Heart left ventricle (tissue), 16 donors: Measurements from ENCODE around the gene DOCK4. TPM values are rescaled to one million over a fixed set of nuclear protein-coding genes. Genes with fewer than 3 reads are reported as not detected.

Experiments
- ATAC-seq, 4 donors: fragments of 200-7000 bp; cut with Tn5 transposase; one replicate each; pipeline ENCODE4 v1.9.1; 2020 to 2022; ENCODE audit warnings: moderate library complexity in 4 of 4, mild to moderate bottlenecking in 3 of 4, moderate number of reproducible peaks in 1 of 4
- DNase-seq, 5 donors: peaks; one replicate each; pipeline ENCODE4 v3.0.0-alpha.2; 2020
- H3K27ac ChIP-seq, 12 donors: fragments of 200-600 bp; sonication (generic) in 4 of 12; one replicate each; pipeline versions ENCODE4 v1.5.0 to v1.8.0; 2016 to 2022; ENCODE audit warnings: mild to moderate bottlenecking in 2 of 12
- H3K27me3 ChIP-seq, 9 donors: fragments of 200-600 bp; sonication (generic) in 2 of 9; one replicate each; pipeline versions ENCODE4 v1.5.1 to v1.8.0; 2016 to 2022; ENCODE audit warnings: mild to moderate bottlenecking in 3 of 9
- H3K36me3 ChIP-seq, 9 donors: fragments of 200-600 bp; sonication (generic) in 2 of 9; one replicate each; pipeline versions ENCODE4 v1.5.0 to v1.8.0; 2018 to 2022; ENCODE audit warnings: mild to moderate bottlenecking in 2 of 9
- H3K4me1 ChIP-seq, 12 donors: fragments of 200-600 bp; sonication (generic) in 4 of 12; one replicate each; pipeline versions ENCODE4 v1.5.0 to v1.8.0; 2016 to 2022; ENCODE audit warnings: mild to moderate bottlenecking in 3 of 12
- H3K4me3 ChIP-seq, 12 donors: fragments of 200-600 bp; sonication (generic) in 4 of 12; one replicate each; pipeline versions ENCODE4 v1.5.0 to v1.8.0; 2017 to 2022; ENCODE audit warnings: mild to moderate bottlenecking in 9 of 12, moderate library complexity in 4 of 12
- H3K9me3 ChIP-seq, 12 donors: fragments of 200-600 bp; sonication (generic) in 4 of 12; one replicate each; pipeline versions ENCODE4 v1.5.0 to v1.8.0; 2016 to 2022; ENCODE audit warnings: mild to moderate bottlenecking in 1 of 12
- POLR2A ChIP-seq, 2 donors: fragments of 450-650 bp; IDR thresholded peaks; one replicate each; pipeline ENCODE4 v1.6.1; 2017; ENCODE audit warnings: antibody characterized with exemption in 2 of 2, mild to moderate bottlenecking in 2 of 2, moderate library complexity in 2 of 2
- WGBS, 4 donors: extraction: QIAGEN DNeasy Blood & Tissue Kit in 2 of 4; methylation state at CpG; one replicate each; pipeline versions ENCODE4 v1.1.5 to v1.1.7; 2013 to 2018; 5-methylcytosine and 5-hydroxymethylcytosine counted together
- intact Hi-C, 10 donors: fragments of 100-400 bp; cut with DNase I; formaldehyde crosslinking; loops; one replicate each; pipeline versions ENCODE4 v1.11.1 to v1.14.2; 2022
- polyA plus RNA-seq, 2 donors: library from polyadenylated mRNA; stranded (reverse); fragments of 200-250 nt; gene quantifications; one replicate each; pipeline ENCODE4 v1.2.3, GENCODE V29; 2013
- total RNA-seq, 9 donors: library from RNA; depleted of rRNA in 2 of 9; stranded (reverse); fragments of >200 nt in 2 of 9; fragmentation: NEBNext Ultra II Directional in 3 of 9; extraction: Animal tissue kit (Norgen Biotek cat#: 25700) in 3 of 9; gene quantifications; one replicate each; pipeline versions ENCODE4 v1.1.0 to v1.2.4, GENCODE V29; 2016 to 2023
- TF ChIP-seq, protein P1 (sequence below), 12 donors: fragments of 200-600 bp; sonication (generic) in 4 of 12; IDR thresholded peaks; one replicate each; pipeline versions ENCODE4 v1.5.0 to v1.8.0; 2018 to 2022; ENCODE audit warnings: antibody characterized with exemption in 12 of 12, mild to moderate bottlenecking in 5 of 12
- donor health status: ischemic (EF 13 %, LVEDD 7.1; RV severe dilation, severe dysfunction).
- donor health status: healthy with polysubstance abuse.
- donor health status: DM: no; HTN: yes; CAD: no.
- donor health status: DM: no; HTN: no; CAD: no.
- donor health status: ischemic (EF 25% LVEDD 6.9; RV normal size, moderate dysfunction).
- donor health status: ischemic (EF 25% LVEDD 5.7; RV mildly dilated, moderate dysfunction).
- donor health status: healthy.
- donor health status: DM: yes; HTN: yes; CAD: no.
- donor health status: ischemic (EF 35%, LVEDD 5.7; RV mildly dilated, moderate dysfunction).
- donor health status: nonischemic (EF 11% LVEDD 7.7; RV severe dilation, severe dysfunction).
- donor health status: DM: yes; HTN: yes; CAD: no.
- donor health status: PGD.
- donor health status: ischemic (EF 29% LVEDD 5.4; RV normal size, mild dysfunction).
- donor health status: nonischemic (EF 23%, LVEDD 6.1; RV moderate dilation, normal function).

The DOCK4 gene
- total and polyA plus RNA-seq, 11 donors, result 5.1 to 40.8 (median 13.1) TPM

GRCh38 chr7:112080441-112080840, 125.8 kb downstream of the DOCK4 start:
- 59 to 65% (median 62%) methylated on average over 5 of the region's 5 CpGs for WGBS, 4 donors
- Histone ChIP-seq H3K4me1 (peaks cover 0 to 68% (median 22%) of the 10 kb centered on the region in 12 donors), H3K9me3 (no peaks in the 10 kb centered on the region), H3K36me3 (no peaks in the 10 kb centered on the region), H3K27me3 (no peaks in the 10 kb centered on the region), H3K4me3 (peak overlapping the region in 2 of 12 donors; percentile 3 to 14), H3K27ac (peak overlapping the region in 9 of 12 donors; percentile 11 to 94 (median 41))
- peak; percentile 61 to 83 (median 73) for ATAC-seq
- TF ChIP-seq POLR2A (IDR thresholded peaks at IDR 0.05), result no peak
- TF ChIP-seq, protein P1, sequence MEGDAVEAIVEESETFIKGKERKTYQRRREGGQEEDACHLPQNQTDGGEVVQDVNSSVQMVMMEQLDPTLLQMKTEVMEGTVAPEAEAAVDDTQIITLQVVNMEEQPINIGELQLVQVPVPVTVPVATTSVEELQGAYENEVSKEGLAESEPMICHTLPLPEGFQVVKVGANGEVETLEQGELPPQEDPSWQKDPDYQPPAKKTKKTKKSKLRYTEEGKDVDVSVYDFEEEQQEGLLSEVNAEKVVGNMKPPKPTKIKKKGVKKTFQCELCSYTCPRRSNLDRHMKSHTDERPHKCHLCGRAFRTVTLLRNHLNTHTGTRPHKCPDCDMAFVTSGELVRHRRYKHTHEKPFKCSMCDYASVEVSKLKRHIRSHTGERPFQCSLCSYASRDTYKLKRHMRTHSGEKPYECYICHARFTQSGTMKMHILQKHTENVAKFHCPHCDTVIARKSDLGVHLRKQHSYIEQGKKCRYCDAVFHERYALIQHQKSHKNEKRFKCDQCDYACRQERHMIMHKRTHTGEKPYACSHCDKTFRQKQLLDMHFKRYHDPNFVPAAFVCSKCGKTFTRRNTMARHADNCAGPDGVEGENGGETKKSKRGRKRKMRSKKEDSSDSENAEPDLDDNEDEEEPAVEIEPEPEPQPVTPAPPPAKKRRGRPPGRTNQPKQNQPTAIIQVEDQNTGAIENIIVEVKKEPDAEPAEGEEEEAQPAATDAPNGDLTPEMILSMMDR (IDR thresholded peaks at IDR 0.05), result no peak
- intact Hi-C loops, result loop anchor here in 3 of 10 donors (10.0 kb wide), 1 partner anchor 124 kb away; the partner anchor contains the start of genes DOCK4 (in 3 of the 3) and ZNF277 (in 3 of the 3)
- no peak for DNase-seq

DNA sequence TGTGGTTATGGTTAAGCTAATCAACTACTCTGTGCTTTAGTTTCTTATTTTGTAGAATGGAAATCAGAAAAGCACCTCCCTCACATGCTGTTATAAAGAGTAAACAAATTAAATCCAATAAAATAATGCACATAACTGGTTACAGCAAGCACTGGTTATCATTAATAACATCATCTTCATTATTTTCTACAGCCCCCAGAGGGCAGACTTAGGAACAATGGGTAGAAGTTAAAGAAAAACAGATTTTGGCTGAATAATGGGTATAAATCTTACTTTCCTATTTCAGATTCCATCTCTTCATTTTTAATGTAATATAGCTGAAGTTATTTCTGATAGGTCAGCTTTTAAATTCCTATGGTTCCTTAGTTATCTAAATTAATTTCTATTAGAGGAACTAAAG, 126.5 kb downstream of the DOCK4 start:
- no peaks in the 10 kb centered on the region for H3K36me3 ChIP-seq
- no peak overlapping the region for H3K4me3 ChIP-seq
- H3K4me1 ChIP-seq, result peaks cover 0 to 61% (median 17%) of the 10 kb centered on the region in 12 donors
- H3K9me3 ChIP-seq, result peaks cover 0 to 7% (median 0%) of the 10 kb centered on the region in 12 donors
- H3K27me3 ChIP-seq, result no peaks in the 10 kb centered on the region
- intact Hi-C loops, result loop anchor here in 5 of 10 donors (10.0 kb wide), 1 partner anchor 125 kb away; the partner anchor contains the start of genes DOCK4 (in 5 of the 5) and ZNF277 (in 5 of the 5)
- no peak for ATAC-seq
- no peak for TF ChIP-seq POLR2A (IDR thresholded peaks at IDR 0.05)
- TF ChIP-seq, protein P1 (IDR thresholded peaks at IDR 0.05), result peak in 5 of 12 donors; percentile 7 to 36 (median 17)
- no peak for DNase-seq
- H3K27ac ChIP-seq, result peak overlapping the region in 2 of 12 donors; percentile 9 to 94

DNA sequence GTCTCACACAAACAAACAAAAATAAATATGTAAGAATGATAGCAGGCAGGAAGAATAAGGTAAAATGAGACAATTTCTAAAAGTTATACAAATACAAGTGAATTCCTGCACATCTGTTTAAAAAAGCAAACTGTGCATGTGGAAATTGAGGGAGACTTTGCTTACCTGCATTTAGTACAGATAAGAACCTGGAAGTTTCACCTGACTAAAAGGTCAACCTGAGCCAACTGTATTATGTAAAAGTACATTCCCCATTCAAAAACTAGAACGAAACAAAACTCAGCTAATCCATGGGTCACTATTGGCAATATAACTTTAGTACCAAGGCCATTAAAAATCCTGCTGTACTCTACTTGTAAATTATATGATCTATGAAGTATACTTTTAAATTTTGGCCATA, 127.1 kb downstream of the DOCK4 start:
- H3K4me3 ChIP-seq, result no peak overlapping the region
- H3K27me3 ChIP-seq, result no peaks in the 10 kb centered on the region
- H3K36me3 ChIP-seq, result no peaks in the 10 kb centered on the region
- peaks cover 0 to 56% (median 13%) of the 10 kb centered on the region in 12 donors for H3K4me1 ChIP-seq
- H3K27ac ChIP-seq, result peak overlapping the region in 1 of 12 donors; percentile 94
- DNase-seq, result no peak
- H3K9me3 ChIP-seq, result peaks cover 0 to 13% (median 0%) of the 10 kb centered on the region in 12 donors
- no peak for TF ChIP-seq POLR2A (IDR thresholded peaks at IDR 0.05)
- TF ChIP-seq, protein P1 (IDR thresholded peaks at IDR 0.05), result no peak
- ATAC-seq, result no peak
- 87 to 99% (median 90%) methylated on average over 1 of the region's 1 CpG for WGBS, 4 donors
- intact Hi-C loops, result loop anchor here in 2 of 10 donors (10.0 kb wide), 1 partner anchor 126 kb away; the partner anchor contains the start of genes DOCK4 (in 2 of the 2) and ZNF277 (in 2 of the 2)

GRCh38 chr7:112076324-112076723, 129.9 kb downstream of the DOCK4 start:
- H3K4me3 ChIP-seq, result no peak overlapping the region
- no peaks in the 10 kb centered on the region for H3K27me3 ChIP-seq
- peaks cover 0 to 18% (median 0%) of the 10 kb centered on the region in 12 donors for H3K9me3 ChIP-seq
- TF ChIP-seq, protein P1 (IDR thresholded peaks at IDR 0.05), result no peak
- TF ChIP-seq POLR2A (IDR thresholded peaks at IDR 0.05), result no peak
- H3K36me3 ChIP-seq, result no peaks in the 10 kb centered on the region
- peaks cover 0 to 34% (median 18%) of the 10 kb centered on the region in 12 donors for H3K4me1 ChIP-seq
- no peak overlapping the region for H3K27ac ChIP-seq
- ATAC-seq (no peak), DNase-seq (no peak)
- intact Hi-C loops, result loop anchor here in 2 of 10 donors (10.0 kb wide), 1 partner anchor 128 kb away; the partner anchor contains the start of genes DOCK4 (in 2 of the 2) and ZNF277 (in 2 of the 2)
